Dermis blood vessel endothelial cell (primary cell): ENCODE measurements around the gene LRP5. TPM values are rescaled to one million over a fixed set of nuclear protein-coding genes. Genes with fewer than 3 reads are reported as not detected.
"Not testable (repeated sequence)": the region's sequence is repeated elsewhere in the genome, so short reads cannot be mapped to it uniquely, and the experiment has no call there.

Experiments
- DNase-seq: peaks from one replicate; pipeline ENCODE4 v3.0.0; 2010
- total RNA-seq: library from RNA; depleted of rRNA; stranded (reverse); fragments of >200 nt; gene quantifications from 2 replicates; pipeline ENCODE4 v1.2.3, GENCODE V29; 2014

The LRP5 gene
- total RNA-seq, 1 donor from 2014 or later: 87.3 TPM

- no peak for DNase-seq
These were observed 159.3 kb downstream of the LRP5 start for GRCh38 chr11:68471360-68472340.

- no peak for DNase-seq
These were observed 160.4 kb downstream of the LRP5 start for GRCh38 chr11:68472778-68473177.

- DNase-seq: no peak
These were observed 161.3 kb downstream of the LRP5 start for GRCh38 chr11:68473693-68474092.

- DNase-seq: not testable (repeated sequence)
These were observed 163.2 kb downstream of the LRP5 start for GRCh38 chr11:68475626-68476025.

- DNase-seq: no peak
These were observed 167.0 kb downstream of the LRP5 start for GRCh38 chr11:68479390-68479789.

- DNase-seq: no peak
These were observed 167.8 kb downstream of the LRP5 start for GRCh38 chr11:68480193-68480592.

GRCh38 chr11:68480852-68481510 lies 168.6 kb downstream of the LRP5 start:
- DNase-seq: no peak

- no peak for DNase-seq
These were observed 169.3 kb downstream of the LRP5 start for GRCh38 chr11:68481579-68482240.

- DNase-seq: no peak
These were observed 176.2 kb downstream of the LRP5 start for GRCh38 chr11:68488623-68489022.

GRCh38 chr11:68495220-68495729 lies 182.9 kb downstream of the LRP5 start:
- DNase-seq: no peak

GRCh38 chr11:68495872-68496271 lies 183.5 kb downstream of the LRP5 start:
- DNase-seq: no peak

- DNase-seq: no peak
These were observed 185.4 kb downstream of the LRP5 start for GRCh38 chr11:68497761-68498160.

GRCh38 chr11:68498321-68498720 lies 185.9 kb downstream of the LRP5 start:
- peak; percentile 30 for DNase-seq

Other genes starting within 250 kb of the LRP5 start
- gene CHKA, start 191.2 kb upstream of the LRP5 start, total RNA-seq: 32.8 and 38.4 TPM in 2 replicates
- gene KMT5B, start 99.3 kb upstream of the LRP5 start, total RNA-seq: 39.0 and 41.0 TPM in 2 replicates
- gene C11orf24, start 40.6 kb upstream of the LRP5 start, total RNA-seq: 3.9 and 10.0 TPM in 2 replicates
- gene PPP6R3, start 148.2 kb downstream of the LRP5 start, total RNA-seq: 171 and 175 TPM in 2 replicates